T-helper 22 cell (primary cell): ENCODE measurements around the gene TYK2.

Experiments used
- DNase-seq: peaks from one replicate; pipeline ENCODE4 v3.0.0-alpha.2; 2020; ENCODE audit warnings: low read depth

Gene TYK2

DNA sequence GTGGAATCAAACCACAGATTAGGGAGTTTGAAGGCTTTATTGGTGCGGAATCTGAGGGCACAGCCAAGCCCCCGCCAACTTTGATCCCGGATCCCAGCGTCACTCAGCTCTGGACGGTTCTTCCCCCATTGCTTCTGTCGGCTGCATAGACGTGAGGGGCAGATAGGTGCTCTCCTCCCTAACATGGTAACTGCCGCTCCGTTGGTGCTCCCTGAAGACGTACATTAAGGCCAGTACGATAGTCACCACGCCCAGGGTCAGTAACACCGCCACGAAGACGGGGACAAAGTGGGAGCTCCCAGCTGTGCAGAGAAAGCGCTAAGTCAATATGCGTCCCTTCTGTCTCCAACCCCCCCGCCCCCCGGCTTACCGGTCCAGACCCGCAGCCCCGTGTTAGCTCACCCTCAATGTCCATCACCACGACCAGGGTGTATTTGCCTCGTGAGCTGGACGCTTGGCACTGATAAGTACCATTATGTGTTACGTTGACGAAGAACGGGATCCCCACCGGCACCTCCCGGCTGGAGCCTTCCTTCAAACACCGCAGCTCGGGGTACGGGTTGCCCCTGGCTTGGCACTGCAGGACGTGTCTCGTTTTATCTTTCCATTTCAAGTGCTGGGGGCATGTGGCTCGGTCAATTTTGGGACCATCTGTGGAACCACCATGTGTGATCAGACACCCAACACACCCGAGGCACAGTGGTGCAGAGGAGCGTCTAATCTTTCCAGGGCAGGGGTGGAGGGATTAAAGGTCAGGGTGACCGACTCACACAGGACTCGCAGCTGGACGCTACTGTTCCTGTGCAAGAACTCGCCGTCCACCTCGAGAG, 46.4 kb downstream of the TYK2 start:
- DNase-seq: no peak

GRCh38 chr19:10332965-10333757, 47.2 kb downstream of the TYK2 start, which contains the start of gene RAVER1:
Gene RAVER1, minus strand, starts transcription at chr19:10333529. Its CDS starts 22 bp downstream, at chr19:10333507.
- DNase-seq: peak; percentile 97

DNA sequence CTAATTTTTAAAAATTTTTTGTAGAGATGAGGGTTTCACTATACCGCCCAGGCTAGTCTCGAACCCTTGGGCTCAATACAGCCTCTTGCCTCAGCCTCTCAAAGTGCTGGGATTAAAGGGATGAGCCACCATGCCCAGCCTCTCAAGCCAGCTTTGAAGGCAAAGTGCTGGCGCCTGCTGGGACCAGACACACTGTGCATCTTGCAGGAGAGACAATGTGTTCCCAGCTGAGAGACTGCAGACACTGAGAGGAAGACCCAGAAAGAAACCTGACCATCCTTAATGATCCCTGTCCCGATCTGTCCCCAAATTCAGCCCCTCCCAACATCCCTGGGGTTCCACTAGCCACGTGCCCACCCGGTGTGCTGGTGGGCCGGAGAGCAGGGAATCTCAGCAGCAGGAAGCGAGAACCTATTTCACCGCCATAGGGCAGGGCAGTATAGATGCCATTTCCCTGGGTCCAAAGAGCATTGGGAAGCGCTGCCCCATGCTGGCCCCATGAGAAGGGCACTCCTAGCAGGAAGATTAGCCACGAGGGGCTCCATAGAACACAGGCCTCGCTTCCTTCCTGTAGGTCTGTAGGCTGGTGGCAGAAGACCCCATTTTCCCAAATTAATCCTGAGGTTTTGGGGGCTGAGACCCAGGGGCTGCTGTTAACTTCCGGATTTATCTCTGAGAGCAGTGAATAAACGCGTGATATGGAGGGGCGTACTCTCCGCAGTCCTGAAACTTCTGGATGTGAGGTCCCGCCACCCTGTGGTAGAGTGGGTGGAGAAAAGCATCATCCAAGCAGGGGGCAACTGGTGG, 48.0 kb downstream of the TYK2 start:
- DNase-seq: no peak

DNA sequence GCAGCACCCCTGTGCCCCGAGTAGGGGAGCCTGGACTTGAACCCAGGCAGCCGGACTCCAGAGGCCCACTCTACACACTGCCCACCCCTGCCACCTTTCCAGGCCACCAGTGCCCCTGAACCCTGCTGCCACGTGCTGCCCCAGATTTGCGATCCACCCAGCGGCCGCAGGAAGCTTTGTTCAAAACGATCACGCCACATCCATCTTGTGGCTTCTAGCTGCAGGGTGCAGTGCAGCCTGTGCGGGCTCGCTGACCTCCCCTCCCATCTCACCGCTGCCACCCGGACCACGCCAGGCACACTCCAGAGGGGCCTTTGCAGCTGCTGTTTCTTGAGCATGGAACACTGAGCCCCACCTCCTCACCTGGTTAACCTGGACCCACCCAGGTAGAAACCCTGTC, 50.8 kb downstream of the TYK2 start:
- no peak for DNase-seq

DNA sequence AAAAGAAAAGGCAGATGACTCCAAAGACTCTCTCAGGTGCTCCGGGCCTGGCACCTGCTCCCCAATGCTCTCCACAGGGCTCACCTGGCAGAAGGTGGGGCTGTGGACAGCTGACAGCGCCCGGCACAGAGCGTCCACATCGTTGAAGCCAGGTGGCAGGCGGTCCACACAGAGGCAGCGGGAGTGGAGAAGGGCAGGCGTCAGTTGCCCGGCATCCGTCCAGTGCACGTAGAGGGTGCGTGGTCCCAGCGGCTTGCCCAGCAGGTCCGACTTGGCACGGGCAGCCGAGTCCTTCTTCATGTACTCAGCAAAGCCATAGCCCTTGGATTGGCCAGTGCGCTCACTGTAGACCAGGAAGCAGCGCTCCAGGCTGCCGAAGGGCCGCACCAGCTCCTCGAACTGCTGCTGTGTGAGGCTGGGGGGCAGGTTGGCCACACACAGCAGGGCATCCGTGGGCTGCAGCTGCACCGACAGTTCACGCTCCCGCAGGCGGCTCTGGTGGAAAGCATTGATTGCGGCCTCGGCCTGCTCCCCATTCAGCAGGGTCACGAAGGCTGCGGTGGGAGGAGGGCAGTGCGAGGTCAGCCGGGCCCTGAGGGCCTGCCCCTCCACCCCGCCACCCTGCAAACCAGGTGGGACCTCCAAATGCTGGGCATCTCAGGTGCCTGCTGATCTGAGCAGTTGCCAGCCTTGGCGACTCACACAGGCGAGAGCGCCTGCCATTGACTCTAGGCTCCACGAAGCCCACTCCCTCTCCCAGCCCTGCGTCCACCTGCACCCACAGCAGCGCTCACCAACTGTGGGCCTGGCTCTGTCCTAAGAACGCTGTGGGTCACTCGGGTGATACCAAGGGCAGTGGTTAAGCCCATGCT, 51.6 kb downstream of the TYK2 start:
- no peak for DNase-seq

DNA sequence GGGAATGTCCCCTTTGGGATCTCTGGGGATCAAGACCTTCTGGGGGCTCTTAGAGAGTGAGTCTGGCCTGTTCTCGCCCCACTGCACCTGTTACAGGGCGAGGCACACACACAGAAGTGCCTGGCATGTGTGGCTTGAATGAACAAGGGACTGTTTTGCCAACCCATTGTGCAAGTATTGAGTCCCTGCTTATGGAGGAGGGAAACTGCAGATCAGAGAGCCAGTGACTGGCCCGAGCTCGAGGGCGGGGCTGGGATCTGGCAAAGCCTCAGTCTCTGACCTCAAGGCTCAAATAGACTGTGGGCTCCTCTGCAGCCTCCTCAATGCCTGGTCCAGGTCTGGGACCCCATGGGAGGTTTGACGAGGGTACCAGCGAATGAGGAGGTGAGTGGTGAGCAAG, 52.6 kb downstream of the TYK2 start:
- DNase-seq: no peak

GRCh38 chr19:10325732-10326131, 54.6 kb downstream of the TYK2 start:
- DNase-seq: no peak

DNA sequence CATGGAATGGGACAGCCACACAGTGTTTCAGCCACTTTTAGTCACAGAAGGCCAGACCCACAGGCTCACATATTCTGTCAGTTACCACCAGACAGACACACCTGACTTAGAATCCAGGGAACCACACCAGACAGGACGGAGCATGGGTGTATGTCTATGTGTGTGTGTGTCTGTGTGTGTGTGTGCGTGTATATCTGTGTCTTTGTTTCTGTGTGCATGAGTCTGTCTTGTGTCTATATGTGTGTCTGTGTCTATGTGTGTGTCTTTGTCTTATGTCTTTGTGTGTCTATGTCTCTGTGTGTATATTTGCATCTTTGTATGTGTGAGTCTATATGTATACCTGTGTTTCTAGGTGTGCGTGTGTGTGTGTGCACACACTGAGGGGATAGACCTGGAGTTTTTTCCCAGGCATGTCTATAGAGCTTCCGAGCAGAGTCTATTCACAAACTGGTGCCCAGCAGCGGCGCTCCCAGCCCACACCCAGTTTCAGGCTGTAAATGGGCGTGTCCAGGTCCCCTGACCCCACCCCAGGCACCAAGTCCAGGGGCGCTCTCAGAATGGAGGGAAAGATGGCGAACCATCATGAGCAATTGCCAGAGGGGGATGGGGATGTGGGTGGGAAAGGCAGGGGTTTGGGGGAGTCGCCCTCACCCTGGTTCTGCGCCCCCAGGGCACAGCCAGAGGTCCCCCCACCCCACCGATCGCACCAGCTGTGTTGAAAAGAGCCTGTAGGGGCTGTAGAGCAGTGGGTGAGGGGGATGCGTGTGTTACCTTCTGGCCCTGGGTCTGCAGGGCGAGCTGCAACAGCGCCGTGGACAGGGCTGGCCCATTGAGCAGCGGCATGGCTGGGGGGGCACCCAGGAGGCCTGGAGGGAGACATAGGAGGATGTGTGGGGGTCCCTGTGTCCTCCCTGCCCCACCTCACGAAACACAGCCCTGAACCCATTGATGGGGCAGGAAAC, 58.2 kb downstream of the TYK2 start:
- DNase-seq: no peak

DNA sequence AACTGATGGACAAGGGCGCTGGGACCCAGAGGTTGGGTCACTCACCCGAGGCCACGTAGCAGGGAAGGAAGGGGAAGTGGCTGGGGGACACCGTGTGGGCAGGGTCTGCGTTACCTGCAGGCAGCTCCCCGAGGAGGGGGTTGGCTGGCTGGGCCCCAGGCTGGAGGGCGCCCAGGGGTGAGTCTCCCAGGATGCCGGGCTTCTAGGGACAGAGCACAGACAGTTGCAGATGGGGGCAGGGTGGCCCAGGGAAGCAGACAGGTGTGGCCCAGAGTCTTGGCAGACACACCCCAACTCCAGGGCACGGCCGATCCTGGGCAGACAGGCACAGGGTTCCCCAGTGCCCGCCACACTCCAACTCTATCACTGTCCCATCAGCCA, 59.0 kb downstream of the TYK2 start:
- DNase-seq: no peak

GRCh38 chr19:10320602-10321416, 59.6 kb downstream of the TYK2 start:
- no peak for DNase-seq

GRCh38 chr19:10318807-10319682, 61.3 kb downstream of the TYK2 start:
- no peak for DNase-seq

GRCh38 chr19:10317857-10318462, 62.4 kb downstream of the TYK2 start:
- no peak for DNase-seq

DNA sequence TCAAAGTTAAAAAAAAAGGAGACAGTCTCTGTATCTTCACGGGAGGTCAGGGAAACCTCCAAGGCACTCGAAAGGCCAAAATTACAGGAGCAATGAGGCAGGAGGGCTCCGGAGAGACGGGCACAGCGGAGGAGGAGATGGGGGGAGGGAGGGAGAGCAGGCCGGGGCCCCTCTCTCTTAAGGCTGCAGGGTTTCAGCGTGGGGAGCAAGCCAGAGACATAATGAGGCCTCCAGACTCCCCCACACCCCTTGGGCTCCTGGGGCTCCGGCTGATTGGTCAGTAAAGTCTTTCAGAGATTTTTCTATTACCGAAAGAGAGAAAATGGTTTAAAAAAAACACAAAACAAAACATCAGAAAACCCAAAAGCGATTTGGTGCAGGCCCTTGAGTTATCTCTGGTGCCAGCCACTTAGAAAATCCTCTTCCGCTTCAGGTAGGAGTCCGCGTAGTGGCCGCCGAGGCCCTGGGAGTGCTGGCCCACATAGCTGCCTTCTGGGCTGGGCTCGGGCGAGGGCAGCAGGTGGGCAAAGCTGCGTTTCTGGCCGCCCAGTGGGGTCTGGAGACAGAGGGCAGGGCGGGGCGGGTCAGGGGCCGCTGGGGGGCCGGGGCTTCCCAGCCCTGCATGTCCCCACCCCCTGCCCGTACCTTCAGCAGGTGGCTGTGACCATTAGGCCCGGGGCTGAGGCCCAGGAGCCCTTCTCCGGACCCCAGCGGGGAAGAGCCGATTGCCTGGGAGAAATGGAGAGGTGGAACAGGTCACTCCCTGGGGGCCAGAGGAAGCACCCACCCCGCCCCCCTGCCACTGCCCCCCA, 63.1 kb downstream of the TYK2 start:
- no peak for DNase-seq

DNA sequence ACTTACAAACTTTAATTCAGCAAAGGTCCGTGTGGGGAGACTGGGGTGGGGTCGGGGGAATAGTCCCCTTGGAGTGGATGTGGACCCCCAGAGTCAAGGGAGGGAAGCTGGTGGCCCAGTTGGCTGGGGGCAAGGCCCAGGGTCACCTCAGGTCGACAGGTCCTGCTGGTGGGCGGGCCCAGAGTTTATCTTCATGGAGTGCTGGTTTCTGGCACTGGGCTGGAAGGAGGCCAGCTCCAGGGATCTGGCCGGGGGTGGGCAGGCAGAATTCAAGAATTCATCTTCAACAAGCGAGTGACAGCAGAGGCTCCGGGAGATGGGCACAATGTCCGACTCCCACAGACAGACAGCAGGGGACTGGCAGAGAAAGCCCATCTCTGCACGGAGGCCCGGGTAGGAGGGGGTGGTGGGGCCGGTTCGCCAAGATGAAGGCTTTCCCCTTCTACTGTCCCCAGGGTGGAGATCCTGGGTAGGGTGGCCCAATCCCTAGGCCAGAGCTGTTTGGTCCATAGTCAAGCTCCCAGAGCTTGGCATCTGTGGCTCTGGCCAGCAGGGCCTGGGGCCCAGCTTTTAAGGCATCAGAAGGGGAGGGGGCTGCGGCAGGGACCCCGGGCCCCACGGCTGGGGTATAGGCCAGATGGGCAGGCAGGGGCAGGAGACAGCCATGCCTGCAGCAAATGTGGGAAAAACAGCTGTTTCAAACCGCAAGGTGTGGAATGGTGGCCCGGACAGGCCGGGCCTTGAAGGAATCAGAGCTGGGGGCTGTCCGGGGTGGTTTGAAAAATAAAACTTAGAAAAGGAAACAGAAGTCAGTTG, 63.9 kb downstream of the TYK2 start:
- no peak for DNase-seq

GRCh38 chr19:10315335-10316214, 64.8 kb downstream of the TYK2 start, which contains the start of gene FDX2:
Gene FDX2, minus strand, starts transcription at chr19:10316015. Its CDS starts 19 bp downstream, at chr19:10315996.
- peak; percentile 85 for DNase-seq
